ENCODE data around the gene FSTL4.

DNA sequence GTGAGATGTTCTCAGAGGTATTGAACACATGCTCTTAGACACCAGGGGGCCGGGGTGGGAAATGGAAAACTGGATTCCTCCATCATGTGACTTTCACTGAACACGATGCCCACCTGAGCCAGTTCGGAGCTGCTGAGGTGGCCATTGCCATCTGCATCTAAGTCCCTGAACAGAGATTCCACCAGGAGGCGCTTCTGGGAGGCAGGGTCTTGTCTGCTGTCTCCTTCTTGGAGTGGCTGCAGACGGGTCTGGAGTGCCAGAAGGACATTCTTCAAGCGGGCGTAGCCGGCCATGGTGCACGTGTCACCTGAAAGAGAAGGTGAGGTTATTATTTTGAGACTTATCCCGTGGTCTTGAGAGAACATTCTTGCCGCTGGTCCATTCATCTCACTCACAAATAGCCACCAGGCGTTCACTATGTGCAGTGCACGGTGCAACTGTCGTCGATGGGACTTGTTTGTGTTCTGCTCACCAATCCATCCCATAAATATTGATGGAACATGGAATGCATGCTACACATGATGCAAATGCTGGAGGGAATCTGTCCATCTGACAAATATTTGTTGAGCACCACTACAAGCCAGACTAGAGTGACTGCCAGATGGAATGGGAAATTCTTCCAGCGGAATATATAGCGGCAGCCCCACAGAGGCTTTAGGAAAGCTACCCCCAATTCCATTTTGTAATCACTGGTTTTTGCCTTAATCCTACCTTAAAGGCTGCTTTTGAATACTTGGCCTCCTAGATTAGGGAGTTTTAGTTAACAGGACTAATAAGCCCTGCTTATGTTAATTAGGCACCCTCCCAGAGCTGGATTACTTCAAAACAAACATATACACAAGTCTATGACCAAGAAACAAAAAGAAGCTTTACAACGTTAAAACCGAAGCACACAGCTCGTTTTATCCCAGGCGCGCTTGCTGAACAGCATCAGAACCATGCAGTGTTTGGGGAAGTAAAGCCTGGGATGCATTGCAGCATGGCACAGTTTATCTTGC lies 295.7 kb downstream of the FSTL4 start:
- TF ChIP-seq, protein P1, sequence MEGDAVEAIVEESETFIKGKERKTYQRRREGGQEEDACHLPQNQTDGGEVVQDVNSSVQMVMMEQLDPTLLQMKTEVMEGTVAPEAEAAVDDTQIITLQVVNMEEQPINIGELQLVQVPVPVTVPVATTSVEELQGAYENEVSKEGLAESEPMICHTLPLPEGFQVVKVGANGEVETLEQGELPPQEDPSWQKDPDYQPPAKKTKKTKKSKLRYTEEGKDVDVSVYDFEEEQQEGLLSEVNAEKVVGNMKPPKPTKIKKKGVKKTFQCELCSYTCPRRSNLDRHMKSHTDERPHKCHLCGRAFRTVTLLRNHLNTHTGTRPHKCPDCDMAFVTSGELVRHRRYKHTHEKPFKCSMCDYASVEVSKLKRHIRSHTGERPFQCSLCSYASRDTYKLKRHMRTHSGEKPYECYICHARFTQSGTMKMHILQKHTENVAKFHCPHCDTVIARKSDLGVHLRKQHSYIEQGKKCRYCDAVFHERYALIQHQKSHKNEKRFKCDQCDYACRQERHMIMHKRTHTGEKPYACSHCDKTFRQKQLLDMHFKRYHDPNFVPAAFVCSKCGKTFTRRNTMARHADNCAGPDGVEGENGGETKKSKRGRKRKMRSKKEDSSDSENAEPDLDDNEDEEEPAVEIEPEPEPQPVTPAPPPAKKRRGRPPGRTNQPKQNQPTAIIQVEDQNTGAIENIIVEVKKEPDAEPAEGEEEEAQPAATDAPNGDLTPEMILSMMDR (IDR thresholded peaks at IDR 0.05), result no peak
- TF ChIP-seq EZH2 (IDR thresholded peaks at IDR 0.05; ENCODE audit: borderline replicate concordance, insufficient read depth, low read depth, low read length, poor library complexity, severe bottlenecking), result no peak

All from B cell (primary cell).